GM12875 (cell line): ENCODE data around the gene AMPD2.

ENCODE experiments used
- H3K4me3 ChIP-seq: one replicate; pipeline ENCODE4 v1.5.1; 2011; ENCODE audit warnings: low read depth, low read length, control low read depth
- TF ChIP-seq, protein P1 (sequence below): IDR thresholded peaks from 2 replicates; pipeline ENCODE4 v1.5.1; 2011; ENCODE audit warnings: low read depth, mild to moderate bottlenecking, control low read depth, inconsistent platforms, low read length, moderate library complexity, borderline replicate concordance; ENCODE audit not compliant: insufficient read depth

The AMPD2 gene

DNA sequence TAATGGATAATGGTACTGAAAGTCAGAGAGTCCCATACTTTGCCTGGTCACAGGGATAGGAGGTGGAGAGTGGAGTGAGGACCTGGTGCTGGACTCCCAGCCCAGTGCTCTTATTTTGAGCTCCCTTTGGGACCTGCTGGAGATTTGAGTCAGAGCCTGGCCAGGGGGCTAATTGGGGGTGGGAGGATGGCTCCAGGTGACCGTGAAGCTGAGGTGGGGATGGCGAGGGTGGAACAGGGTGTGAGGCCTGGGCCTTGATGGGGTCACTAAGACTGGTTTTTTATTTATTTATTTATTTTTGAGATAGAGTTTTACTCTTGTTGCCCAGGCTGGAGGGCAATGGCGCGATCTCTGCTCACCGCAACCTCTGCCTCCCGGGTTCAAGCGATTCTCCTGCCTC, 17.8 kb downstream of the AMPD2 start:
- TF ChIP-seq, protein P1, sequence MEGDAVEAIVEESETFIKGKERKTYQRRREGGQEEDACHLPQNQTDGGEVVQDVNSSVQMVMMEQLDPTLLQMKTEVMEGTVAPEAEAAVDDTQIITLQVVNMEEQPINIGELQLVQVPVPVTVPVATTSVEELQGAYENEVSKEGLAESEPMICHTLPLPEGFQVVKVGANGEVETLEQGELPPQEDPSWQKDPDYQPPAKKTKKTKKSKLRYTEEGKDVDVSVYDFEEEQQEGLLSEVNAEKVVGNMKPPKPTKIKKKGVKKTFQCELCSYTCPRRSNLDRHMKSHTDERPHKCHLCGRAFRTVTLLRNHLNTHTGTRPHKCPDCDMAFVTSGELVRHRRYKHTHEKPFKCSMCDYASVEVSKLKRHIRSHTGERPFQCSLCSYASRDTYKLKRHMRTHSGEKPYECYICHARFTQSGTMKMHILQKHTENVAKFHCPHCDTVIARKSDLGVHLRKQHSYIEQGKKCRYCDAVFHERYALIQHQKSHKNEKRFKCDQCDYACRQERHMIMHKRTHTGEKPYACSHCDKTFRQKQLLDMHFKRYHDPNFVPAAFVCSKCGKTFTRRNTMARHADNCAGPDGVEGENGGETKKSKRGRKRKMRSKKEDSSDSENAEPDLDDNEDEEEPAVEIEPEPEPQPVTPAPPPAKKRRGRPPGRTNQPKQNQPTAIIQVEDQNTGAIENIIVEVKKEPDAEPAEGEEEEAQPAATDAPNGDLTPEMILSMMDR: no peak
- H3K4me3 ChIP-seq: no peak overlapping the region

- TF ChIP-seq, protein P1: no peak
- H3K4me3 ChIP-seq: no peak overlapping the region
Observed at GRCh38 chr1:109639063-109639840, 19.6 kb downstream of the AMPD2 start.

- no peak overlapping the region for H3K4me3 ChIP-seq
- TF ChIP-seq, protein P1: no peak
Observed at GRCh38 chr1:109639841-109640184, 20.2 kb downstream of the AMPD2 start.

DNA sequence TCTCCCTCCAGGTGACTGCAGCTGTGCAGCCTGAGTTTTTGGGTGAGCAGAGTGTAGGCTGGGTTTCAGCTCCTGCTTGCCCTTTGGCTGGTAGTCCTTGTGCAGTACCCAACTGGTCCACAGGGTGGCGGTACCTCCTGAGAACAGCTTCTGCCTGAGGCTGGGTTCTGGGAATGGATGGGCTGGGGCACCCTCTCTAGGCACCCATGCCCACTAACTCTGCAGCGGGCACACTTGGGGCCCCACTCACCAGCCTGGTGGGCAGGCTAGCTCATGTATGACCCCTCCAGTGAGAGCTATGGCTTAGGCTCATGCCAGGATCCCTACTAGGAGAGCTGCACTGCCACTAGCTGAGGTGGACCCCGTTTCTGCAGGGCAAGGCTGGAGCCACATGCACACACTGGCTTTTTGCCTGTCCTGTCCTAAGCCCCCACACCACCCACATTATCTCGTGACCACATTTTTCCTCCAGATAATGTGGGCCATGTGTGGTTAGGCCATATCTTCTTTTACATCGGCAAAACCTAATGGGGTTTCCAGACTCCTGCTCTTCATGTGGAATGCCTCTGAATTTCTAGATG, 20.7 kb downstream of the AMPD2 start:
- TF ChIP-seq, protein P1: peak; percentile 96
- H3K4me3 ChIP-seq: no peak overlapping the region

DNA sequence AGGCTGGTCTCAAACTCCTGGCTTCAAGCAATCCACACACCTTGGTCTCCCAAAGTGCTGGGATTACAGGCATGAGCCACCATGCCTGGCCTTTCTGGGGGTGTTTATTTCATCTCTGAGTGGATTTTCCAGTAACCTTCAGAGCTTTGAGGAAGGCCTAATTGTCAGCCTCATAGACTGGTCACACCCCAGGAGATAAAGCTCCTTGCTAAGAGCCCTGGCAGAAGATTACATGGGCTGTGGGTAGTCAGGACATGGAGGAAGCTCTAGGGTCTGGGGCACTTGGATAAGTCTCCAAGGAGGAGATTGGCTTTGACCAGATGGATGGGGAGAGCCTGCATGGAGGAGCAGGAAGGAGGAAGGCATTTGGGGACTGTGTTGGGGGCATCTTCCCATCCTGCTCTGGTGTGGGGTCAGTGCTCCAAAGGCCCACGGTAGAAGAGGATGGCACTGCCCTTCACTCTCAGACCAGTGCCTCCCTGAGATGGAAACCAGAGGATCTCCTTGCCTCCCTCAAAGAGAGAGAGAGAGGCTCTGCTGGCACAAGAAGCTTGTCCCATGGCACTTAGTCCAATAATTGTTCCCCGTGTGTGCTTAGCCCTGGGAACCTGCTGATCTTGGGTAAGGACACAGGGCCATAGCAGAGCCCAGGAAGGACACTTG, 21.6 kb downstream of the AMPD2 start:
- TF ChIP-seq, protein P1: no peak
- H3K4me3 ChIP-seq: no peak overlapping the region

- TF ChIP-seq, protein P1: no peak
- no peak overlapping the region for H3K4me3 ChIP-seq
Observed at GRCh38 chr1:109641861-109642260, 22.2 kb downstream of the AMPD2 start.
